ENCODE results near the gene FBRSL1.

GRCh38 chr12:132528564-132529106 lies 38.7 kb downstream of the FBRSL1 start:
- TF ChIP-seq POLR2AphosphoS5 (IDR thresholded peaks at IDR 0.05), result no peak
- TF ChIP-seq POLR2A (IDR thresholded peaks at IDR 0.05; ENCODE audit: low read depth), result no peak
- no peak for TF ChIP-seq EP300 (IDR thresholded peaks at IDR 0.05)
- TF ChIP-seq, protein P1, sequence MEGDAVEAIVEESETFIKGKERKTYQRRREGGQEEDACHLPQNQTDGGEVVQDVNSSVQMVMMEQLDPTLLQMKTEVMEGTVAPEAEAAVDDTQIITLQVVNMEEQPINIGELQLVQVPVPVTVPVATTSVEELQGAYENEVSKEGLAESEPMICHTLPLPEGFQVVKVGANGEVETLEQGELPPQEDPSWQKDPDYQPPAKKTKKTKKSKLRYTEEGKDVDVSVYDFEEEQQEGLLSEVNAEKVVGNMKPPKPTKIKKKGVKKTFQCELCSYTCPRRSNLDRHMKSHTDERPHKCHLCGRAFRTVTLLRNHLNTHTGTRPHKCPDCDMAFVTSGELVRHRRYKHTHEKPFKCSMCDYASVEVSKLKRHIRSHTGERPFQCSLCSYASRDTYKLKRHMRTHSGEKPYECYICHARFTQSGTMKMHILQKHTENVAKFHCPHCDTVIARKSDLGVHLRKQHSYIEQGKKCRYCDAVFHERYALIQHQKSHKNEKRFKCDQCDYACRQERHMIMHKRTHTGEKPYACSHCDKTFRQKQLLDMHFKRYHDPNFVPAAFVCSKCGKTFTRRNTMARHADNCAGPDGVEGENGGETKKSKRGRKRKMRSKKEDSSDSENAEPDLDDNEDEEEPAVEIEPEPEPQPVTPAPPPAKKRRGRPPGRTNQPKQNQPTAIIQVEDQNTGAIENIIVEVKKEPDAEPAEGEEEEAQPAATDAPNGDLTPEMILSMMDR (IDR thresholded peaks at IDR 0.05), result no peak

All from esophagus muscularis mucosa (tissue), 4 donors.